ENCODE data around the gene PIK3AP1.
"Not testable (repeated sequence)": the region's sequence is repeated elsewhere in the genome, so short reads cannot be mapped to it uniquely, and the experiment has no call there.

Gene PIK3AP1

GRCh38 chr10:96758423-96758822 lies 38.1 kb upstream of the PIK3AP1 start:
- in situ Hi-C loops (cut with MboI; ENCODE audit: low pct_unique_long_range_greater_than_20kb, low sequenced_read_pairs, unreplicated experiment) = no loop called here
- TF ChIP-seq, protein P1, sequence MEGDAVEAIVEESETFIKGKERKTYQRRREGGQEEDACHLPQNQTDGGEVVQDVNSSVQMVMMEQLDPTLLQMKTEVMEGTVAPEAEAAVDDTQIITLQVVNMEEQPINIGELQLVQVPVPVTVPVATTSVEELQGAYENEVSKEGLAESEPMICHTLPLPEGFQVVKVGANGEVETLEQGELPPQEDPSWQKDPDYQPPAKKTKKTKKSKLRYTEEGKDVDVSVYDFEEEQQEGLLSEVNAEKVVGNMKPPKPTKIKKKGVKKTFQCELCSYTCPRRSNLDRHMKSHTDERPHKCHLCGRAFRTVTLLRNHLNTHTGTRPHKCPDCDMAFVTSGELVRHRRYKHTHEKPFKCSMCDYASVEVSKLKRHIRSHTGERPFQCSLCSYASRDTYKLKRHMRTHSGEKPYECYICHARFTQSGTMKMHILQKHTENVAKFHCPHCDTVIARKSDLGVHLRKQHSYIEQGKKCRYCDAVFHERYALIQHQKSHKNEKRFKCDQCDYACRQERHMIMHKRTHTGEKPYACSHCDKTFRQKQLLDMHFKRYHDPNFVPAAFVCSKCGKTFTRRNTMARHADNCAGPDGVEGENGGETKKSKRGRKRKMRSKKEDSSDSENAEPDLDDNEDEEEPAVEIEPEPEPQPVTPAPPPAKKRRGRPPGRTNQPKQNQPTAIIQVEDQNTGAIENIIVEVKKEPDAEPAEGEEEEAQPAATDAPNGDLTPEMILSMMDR (IDR thresholded peaks at IDR 0.05; ENCODE audit: extremely low read depth, insufficient read depth, missing control alignments) = no peak
- peak; percentile 34 for DNase-seq (ENCODE audit: low spot score)

DNA sequence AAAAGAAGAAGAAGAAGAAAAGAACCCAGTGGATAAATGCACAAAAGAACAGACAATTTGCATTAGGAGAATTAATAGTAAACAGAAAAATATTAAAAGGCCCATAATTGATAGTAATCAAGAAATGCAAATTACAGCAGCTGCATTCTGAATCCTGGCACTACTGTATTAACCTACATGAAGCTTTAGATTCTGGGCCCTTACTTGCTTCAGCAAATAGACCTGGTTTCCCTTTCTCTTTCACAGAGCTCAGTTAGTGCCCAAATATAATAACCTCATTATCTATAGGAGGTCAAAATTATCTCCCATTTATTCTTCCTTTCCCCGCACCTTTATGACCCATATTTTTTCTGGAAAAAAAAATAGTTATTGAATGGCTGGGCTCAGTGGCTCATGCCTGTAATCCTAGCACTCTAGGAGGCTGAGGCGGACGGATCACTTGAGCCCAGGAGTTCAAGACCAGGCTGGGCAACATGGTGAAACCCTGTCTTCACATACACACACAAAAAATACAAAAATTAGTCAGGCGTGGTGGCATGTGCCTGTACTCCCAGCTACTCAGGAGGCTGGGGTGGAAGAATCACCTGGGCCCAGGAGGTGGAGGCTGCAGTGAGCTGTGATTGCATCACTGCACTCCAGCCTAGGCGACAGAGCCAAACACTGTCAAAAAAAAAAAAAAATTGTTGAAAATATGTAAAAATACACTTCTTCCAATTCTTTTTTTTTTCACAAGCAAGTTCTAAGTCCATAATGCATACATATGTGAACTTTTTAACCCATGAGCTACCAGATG lies 36.0 kb upstream of the PIK3AP1 start:
- DNase-seq (ENCODE audit: low spot score) = no peak
- in situ Hi-C loops (cut with MboI; ENCODE audit: low pct_unique_long_range_greater_than_20kb, low sequenced_read_pairs, unreplicated experiment) = no loop called here
- TF ChIP-seq, protein P1 (IDR thresholded peaks at IDR 0.05; ENCODE audit: extremely low read depth, insufficient read depth, missing control alignments) = no peak

DNA sequence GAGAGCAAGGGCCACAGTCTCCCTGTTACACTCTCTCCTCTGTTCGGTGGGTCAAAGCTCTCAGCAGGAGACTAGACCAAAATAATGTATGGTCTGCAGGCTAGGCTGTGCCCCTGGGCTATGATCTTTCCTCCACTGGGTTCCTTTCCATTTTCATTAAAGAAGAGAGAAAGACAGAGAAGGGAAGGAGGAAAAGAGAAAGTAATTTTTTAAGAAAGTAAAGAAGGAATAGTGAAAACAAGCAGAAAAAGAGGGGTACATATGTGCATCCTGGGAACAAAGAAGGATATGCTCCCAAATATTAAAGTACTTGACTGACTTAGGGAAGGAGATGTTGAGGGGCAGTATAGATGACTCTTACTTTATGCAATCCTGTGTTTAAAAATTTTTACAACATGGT lies 33.6 kb upstream of the PIK3AP1 start:
- DNase-seq (ENCODE audit: low spot score) = no peak
- in situ Hi-C loops (cut with MboI; ENCODE audit: low pct_unique_long_range_greater_than_20kb, low sequenced_read_pairs, unreplicated experiment) = no loop called here
- TF ChIP-seq, protein P1 (IDR thresholded peaks at IDR 0.05; ENCODE audit: extremely low read depth, insufficient read depth, missing control alignments) = no peak

GRCh38 chr10:96752375-96752774 lies 32.1 kb upstream of the PIK3AP1 start:
- no peak for DNase-seq (ENCODE audit: low spot score)
- TF ChIP-seq, protein P1 (IDR thresholded peaks at IDR 0.05; ENCODE audit: extremely low read depth, insufficient read depth, missing control alignments) = no peak
- in situ Hi-C loops (cut with MboI; ENCODE audit: low pct_unique_long_range_greater_than_20kb, low sequenced_read_pairs, unreplicated experiment) = no loop called here

DNA sequence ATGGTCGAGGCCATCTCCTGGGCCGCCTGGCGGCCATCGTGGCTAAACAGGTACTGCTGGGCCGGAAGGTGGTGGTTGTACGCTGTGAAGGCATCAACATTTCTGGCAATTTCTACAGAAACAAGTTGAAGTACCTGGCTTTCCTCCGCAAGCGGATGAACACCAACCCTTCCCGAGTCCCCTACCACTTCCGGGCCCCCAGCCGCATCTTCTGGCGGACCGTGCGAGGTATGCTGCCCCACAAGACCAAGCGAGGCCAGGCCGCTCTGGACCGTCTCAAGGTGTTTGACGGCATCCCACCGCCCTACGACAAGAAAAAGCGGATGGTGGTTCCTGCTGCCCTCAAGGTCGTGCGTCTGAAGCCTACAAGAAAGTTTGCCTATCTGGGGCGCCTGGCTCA lies 30.0 kb upstream of the PIK3AP1 start:
- in situ Hi-C loops (cut with MboI; ENCODE audit: low pct_unique_long_range_greater_than_20kb, low sequenced_read_pairs, unreplicated experiment) = not testable (repeated sequence)

DNA sequence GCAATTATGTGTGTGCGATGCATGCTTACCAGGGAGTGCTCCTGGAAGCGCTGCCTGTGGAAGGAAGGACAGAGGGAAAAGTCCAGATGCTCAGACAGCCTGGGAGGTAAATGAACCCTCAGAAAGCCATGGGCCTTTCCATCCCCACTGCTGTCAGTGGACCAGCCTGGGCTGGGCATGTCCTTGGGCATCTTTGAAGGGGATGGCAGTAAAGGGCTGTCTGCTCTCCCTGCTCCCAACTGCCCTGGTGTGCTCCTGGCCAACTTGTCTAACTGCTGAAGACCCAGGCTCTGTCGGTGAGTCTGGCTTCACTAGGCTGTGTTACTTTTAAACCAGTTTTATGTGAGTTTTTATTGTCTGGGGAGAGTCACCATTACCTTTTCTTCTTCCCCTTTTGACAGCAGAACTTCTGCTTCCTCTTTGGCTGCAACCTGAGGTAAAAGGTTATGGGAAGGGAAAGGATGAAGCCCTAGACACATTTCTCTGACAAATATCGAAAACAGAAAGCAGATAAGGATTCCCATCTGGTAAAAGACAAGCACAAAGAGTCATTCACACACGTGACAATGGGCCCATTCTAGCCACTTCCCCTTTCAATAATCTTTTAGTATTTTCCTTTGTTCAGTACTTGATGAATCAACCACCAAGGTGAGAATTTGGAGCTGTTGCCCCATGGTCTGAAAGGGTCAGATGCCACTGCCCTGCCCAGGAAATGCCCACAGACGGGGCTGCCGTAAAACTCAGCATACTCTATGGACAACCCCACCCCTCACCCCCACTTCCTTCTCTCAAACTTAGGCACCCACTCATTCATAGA lies 27.6 kb upstream of the PIK3AP1 start:
- in situ Hi-C loops (cut with MboI; ENCODE audit: low pct_unique_long_range_greater_than_20kb, low sequenced_read_pairs, unreplicated experiment) = loop anchor here (10.0 kb wide), 1 partner anchor 103 kb away; no protein-coding TSS in a partner anchor
- DNase-seq (ENCODE audit: low spot score) = peak; percentile 65
- TF ChIP-seq, protein P1 (IDR thresholded peaks at IDR 0.05; ENCODE audit: extremely low read depth, insufficient read depth, missing control alignments) = no peak

More for the DNA sequence above, 30.0 kb upstream of the PIK3AP1 start:
- DNase-seq (ENCODE audit: low spot score) = not testable (repeated sequence)

DNA sequence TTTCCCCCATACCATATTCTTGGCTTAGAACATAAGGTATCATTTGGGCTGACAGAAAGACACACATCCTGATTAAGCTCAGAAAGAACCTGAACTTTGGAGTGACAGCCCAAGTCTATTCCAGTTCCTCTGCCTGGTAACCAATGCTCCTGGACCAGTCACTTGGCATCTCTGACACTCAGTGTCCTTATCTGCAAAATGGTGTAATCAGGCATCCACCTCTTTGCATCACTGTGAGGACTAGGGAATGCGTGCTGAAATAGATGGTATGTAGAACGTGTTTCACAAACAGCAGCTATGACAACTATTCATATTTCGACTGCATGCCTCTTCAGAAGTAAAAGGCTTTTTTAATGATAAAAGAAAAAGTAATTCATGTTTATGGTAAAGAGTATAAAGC lies 26.2 kb upstream of the PIK3AP1 start:
- TF ChIP-seq, protein P1 (IDR thresholded peaks at IDR 0.05; ENCODE audit: extremely low read depth, insufficient read depth, missing control alignments) = no peak
- no peak for DNase-seq (ENCODE audit: low spot score)
- in situ Hi-C loops (cut with MboI; ENCODE audit: low pct_unique_long_range_greater_than_20kb, low sequenced_read_pairs, unreplicated experiment) = loop anchor here (10.0 kb wide), 1 partner anchor 102 kb away; no protein-coding TSS in a partner anchor

Data from GM13977 (cell line).